GM21423 (cell line): ENCODE data around the gene UGGT1.
A peak's percentile ranks its signal among the peaks of the same experiment; 100 is the strongest.

Experiments
- ATAC-seq: cut with Tn5 transposase; IDR thresholded peaks from one replicate; pipeline ENCODE4 v1.9.1; 2021; ENCODE audit warnings: mild to moderate bottlenecking, moderate library complexity; ENCODE audit not compliant: unreplicated experiment

UGGT1 gene

GRCh38 chr2:128090945-128091725 is at the start of gene UGGT1:
UGGT1 (plus strand) TSS chr2:128091200; CDS start chr2:128091358, 158 bp downstream.
- peak; percentile 94 for ATAC-seq

GRCh38 chr2:128041561-128041960 is 49.4 kb upstream of the UGGT1 start:
- ATAC-seq: no peak

- ATAC-seq: no peak
Measured at GRCh38 chr2:128043041-128043440, 48.0 kb upstream of the UGGT1 start.

- no peak for ATAC-seq
Measured at GRCh38 chr2:128053331-128053730, 37.7 kb upstream of the UGGT1 start.

- no peak for ATAC-seq
Measured at GRCh38 chr2:128054104-128054885, 36.7 kb upstream of the UGGT1 start.

GRCh38 chr2:128057334-128057733 is 33.7 kb upstream of the UGGT1 start:
- no peak for ATAC-seq

- ATAC-seq: no peak
Measured at GRCh38 chr2:128058114-128058513, 32.9 kb upstream of the UGGT1 start.

GRCh38 chr2:128062571-128062970 is 28.4 kb upstream of the UGGT1 start:
- no peak for ATAC-seq

GRCh38 chr2:128064353-128064752 is 26.6 kb upstream of the UGGT1 start:
- ATAC-seq: no peak

GRCh38 chr2:128069769-128070168 is 21.2 kb upstream of the UGGT1 start:
- ATAC-seq: no peak

- ATAC-seq: no peak
Measured at GRCh38 chr2:128073278-128073677, 17.7 kb upstream of the UGGT1 start.

- ATAC-seq: no peak
Measured at GRCh38 chr2:128076461-128077106, 14.4 kb upstream of the UGGT1 start.

GRCh38 chr2:128084757-128085156 is 6.2 kb upstream of the UGGT1 start:
- no peak for ATAC-seq

GRCh38 chr2:128086244-128086643 is 4.8 kb upstream of the UGGT1 start:
- no peak for ATAC-seq

GRCh38 chr2:128090575-128090944 is 440 bp upstream of the UGGT1 start:
- ATAC-seq: no peak

GRCh38 chr2:128091726-128092080 is 703 bp downstream of the UGGT1 start:
- ATAC-seq: no peak

GRCh38 chr2:128092656-128093055 is 1.7 kb downstream of the UGGT1 start:
- ATAC-seq: no peak

GRCh38 chr2:128093762-128094161 is 2.8 kb downstream of the UGGT1 start:
- no peak for ATAC-seq

- ATAC-seq: no peak
Measured at GRCh38 chr2:128095201-128095600, 4.2 kb downstream of the UGGT1 start.

GRCh38 chr2:128103407-128103806 is 12.4 kb downstream of the UGGT1 start:
- ATAC-seq: no peak

- no peak for ATAC-seq
Measured at GRCh38 chr2:128105072-128105471, 14.1 kb downstream of the UGGT1 start.

- no peak for ATAC-seq
Measured at GRCh38 chr2:128108166-128108565, 17.2 kb downstream of the UGGT1 start.
